Neural crest cell (in vitro differentiated cells): ENCODE results near the gene PDXK. TPM values are rescaled to one million over a fixed set of nuclear protein-coding genes. Genes with fewer than 3 reads are reported as not detected.

Experiments used
- DNase-seq: peaks from one replicate; pipeline ENCODE4 v3.0.0; 2021; ENCODE audit warnings: low read depth, mixed read lengths, low spot score
- H3K27ac Mint-ChIP-seq: one replicate; pipeline ENCODE4 v1.8.0; 2021; ENCODE audit warnings: mild to moderate bottlenecking, mixed read lengths; ENCODE audit not compliant: unreplicated experiment
- H3K27me3 Mint-ChIP-seq: 2 replicates; pipeline ENCODE4 v1.8.0; 2021; ENCODE audit warnings: low read depth, mild to moderate bottlenecking, mixed read lengths
- H3K36me3 Mint-ChIP-seq: 2 replicates; pipeline ENCODE4 v1.8.0; 2021; ENCODE audit warnings: low read depth, mild to moderate bottlenecking, mixed read lengths
- H3K4me1 Mint-ChIP-seq: 2 replicates; pipeline ENCODE4 v1.8.0; 2021; ENCODE audit warnings: mixed read lengths
- H3K4me3 Mint-ChIP-seq: one replicate; pipeline ENCODE4 v1.8.0; 2021; ENCODE audit warnings: mild to moderate bottlenecking, mixed read lengths
- H3K9me3 Mint-ChIP-seq: 2 replicates; pipeline ENCODE4 v1.8.0; 2021; ENCODE audit warnings: mixed read lengths
- CTCF ChIP-seq: fragments of 200-600 bp; sonication (generic); conservative IDR thresholded peaks from 2 replicates; pipeline ENCODE4 v1.5.0; 2021; ENCODE audit warnings: antibody characterized with exemption, mild to moderate bottlenecking
- total RNA-seq: library from RNA; stranded (reverse); gene quantifications from 2 replicates; pipeline ENCODE4 v1.2.1, GENCODE V29; 2021

The PDXK gene
- total RNA-seq, 1 donor from 2014 or later = 67.3 TPM

DNA sequence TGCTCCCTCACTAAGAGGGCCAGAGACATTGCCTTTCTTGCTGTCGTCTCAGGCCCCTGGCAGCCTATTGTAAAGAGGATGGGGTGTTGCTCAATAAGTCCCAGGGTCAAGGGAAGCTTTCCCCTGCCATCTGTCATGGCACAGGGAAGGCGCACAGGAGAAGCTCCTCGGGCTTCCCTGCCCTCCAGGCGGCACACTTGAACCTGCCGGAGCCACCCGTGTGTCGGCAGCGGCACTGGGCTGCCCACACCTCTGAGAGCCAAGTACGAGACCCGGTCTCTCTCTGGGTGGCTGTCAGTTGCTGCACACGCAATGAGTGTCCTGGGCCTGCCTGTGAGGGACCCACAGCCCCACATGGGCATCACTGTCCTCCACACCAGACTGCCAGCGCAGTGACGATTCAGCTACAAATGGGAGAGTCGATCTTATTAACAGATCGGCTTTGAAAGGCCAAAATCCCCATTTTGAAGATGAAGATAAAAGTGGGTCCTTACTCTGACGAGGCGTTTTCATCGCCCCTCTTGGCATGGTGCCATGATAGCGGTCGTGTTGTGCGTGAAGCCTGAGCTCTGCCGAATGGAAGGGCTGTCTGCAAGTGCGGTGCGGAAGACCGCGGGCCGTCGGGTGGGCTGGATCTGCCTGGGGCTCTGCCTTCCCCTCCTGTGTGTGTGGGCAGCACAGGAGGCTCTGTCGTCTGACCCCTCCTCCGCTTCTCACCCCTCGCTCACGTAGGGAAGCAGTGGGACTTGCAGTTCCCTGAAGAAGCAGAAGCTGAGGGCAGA, 29.2 kb upstream of the PDXK start:
- Mint-ChIP-seq H3K27me3 (no peaks in the 10 kb centered on the region), H3K4me3 (no peak overlapping the region), H3K9me3 (no peaks in the 10 kb centered on the region), H3K27ac (no peak overlapping the region), H3K4me1 (no peaks in the 10 kb centered on the region), H3K36me3 (peaks cover 14% of the 10 kb centered on the region)
- DNase-seq = no peak
- no peak for TF ChIP-seq CTCF

DNA sequence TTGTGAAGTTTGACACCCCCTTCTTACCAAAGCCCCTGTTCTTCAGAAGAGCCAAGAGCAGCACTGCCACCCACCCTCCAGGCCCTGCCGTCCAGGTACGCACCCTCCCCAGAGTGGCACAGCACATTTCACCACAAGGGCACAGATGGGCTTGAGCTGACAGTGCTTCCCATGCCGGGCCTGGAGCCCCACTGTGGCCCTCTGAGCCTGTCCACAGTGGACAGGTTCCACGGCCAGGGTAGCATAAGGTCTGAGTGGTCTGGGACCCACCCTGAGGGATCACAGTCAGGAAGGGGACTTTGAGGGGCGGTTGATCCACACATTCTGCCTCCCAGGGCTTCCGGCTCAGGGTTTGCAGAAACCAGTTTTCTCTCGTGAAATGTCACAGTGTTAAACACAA, 28.6 kb upstream of the PDXK start:
- Mint-ChIP-seq H3K27me3 (no peaks in the 10 kb centered on the region), H3K36me3 (peaks cover 14% of the 10 kb centered on the region), H3K4me3 (no peak overlapping the region), H3K27ac (no peak overlapping the region), H3K4me1 (no peaks in the 10 kb centered on the region), H3K9me3 (no peaks in the 10 kb centered on the region)
- TF ChIP-seq CTCF = no peak
- no peak for DNase-seq

- Mint-ChIP-seq H3K27ac (no peak overlapping the region), H3K27me3 (no peaks in the 10 kb centered on the region), H3K9me3 (no peaks in the 10 kb centered on the region), H3K36me3 (peaks cover 14% of the 10 kb centered on the region), H3K4me3 (no peak overlapping the region), H3K4me1 (no peaks in the 10 kb centered on the region)
- no peak for TF ChIP-seq CTCF
- DNase-seq = no peak
These were observed 27.7 kb upstream of the PDXK start for GRCh38 chr21:43691086-43691795.

DNA sequence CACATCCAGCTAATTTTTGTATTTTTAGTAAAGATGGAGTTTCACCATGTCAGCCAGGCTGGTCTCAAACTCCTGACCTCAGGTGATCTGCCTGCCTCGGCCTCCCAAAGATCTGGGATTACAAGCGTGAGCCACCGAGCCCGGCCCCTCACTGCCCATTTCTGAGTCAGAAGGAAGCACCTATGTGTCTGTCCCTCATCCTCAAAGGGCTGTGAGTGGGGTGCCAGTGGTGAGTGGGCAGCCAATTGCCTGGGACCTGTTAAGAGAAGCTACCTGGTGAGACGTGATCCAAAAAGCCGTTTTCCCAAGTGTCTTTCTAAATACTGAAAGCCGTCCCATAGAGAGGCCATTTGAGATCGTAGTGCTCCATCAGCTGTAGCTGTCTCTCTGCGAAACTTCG, 27.1 kb upstream of the PDXK start:
- H3K4me3 Mint-ChIP-seq = no peak overlapping the region
- H3K27me3 Mint-ChIP-seq = no peaks in the 10 kb centered on the region

DNA sequence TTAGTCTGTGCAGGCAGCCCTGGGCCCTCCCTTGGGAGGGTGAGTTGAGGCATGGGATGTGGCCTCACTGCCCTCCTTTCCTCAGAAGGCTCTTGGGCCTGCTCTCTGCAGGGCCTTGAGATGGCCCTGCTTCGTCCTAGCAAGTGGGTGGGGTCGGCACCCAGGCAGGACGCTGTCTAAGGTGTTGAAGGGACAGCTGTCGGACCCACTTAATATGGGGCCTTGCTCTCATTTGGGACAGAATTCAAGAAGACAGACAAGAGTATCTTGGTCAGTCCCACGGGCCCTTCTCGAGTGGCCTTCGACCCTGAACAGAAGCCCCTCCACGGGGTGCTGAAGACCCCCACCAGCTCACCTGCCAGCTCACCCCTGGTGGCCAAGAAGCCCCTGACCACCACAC, 26.0 kb upstream of the PDXK start:
- Mint-ChIP-seq H3K27me3 (no peaks in the 10 kb centered on the region), H3K4me1 (no peaks in the 10 kb centered on the region), H3K4me3 (no peak overlapping the region), H3K36me3 (peaks cover 10% of the 10 kb centered on the region), H3K27ac (no peak overlapping the region), H3K9me3 (no peaks in the 10 kb centered on the region)
- DNase-seq = no peak
- no peak for TF ChIP-seq CTCF

More for the DNA sequence above, 27.1 kb upstream of the PDXK start:
- DNase-seq = no peak
- Mint-ChIP-seq H3K9me3 (no peaks in the 10 kb centered on the region), H3K36me3 (peaks cover 14% of the 10 kb centered on the region), H3K27ac (no peak overlapping the region), H3K4me1 (no peaks in the 10 kb centered on the region)
- TF ChIP-seq CTCF = no peak
